ENCODE data around the gene ITPR1.

ITPR1 gene

DNA sequence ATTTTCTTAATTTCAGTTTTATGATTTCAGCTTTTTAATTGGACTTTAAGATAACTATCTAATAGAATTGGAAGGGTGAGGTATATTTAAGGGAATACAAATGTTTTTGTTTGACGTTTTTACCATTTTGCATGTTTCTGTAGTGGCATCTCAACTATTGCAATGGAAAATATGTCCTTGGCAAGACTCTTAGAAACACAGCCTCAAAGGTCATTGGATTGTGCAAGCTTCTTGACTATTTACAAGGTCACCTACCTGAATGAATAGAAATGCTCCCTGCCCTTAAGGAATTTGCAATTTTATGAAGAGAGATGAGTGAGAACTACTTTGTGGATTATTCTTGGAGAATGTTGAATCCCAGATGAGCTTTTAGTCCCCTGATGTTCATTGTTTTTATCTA, 43.1 kb downstream of the ITPR1 start:
- H3K36me3 ChIP-seq (ENCODE audit: control insufficient read depth in 2 of 2, insufficient read depth in 1 of 2, low read length in 2 of 2), result no peaks in the 10 kb centered on the region
- no peak overlapping the region for H3K27ac ChIP-seq (ENCODE audit: extremely low read depth, low read depth, low read length)
- peaks cover 21% of the 10 kb centered on the region for H3K4me1 ChIP-seq (ENCODE audit: control insufficient read depth, insufficient read depth, low read length)
- ChIA-PET POLR2A (no interaction called here), CTCF (interaction anchor here (0.5 to 0.6 kb wide), 2 partner anchors 97 to 233 kb away, joined by 3 read pairs; partner anchors contain the start of gene SETMAR)
- no peak overlapping the region for H3K4me3 ChIP-seq (ENCODE audit: low read depth, low read length)
- TF ChIP-seq ZNF248 (tag by site-specific recombination; IDR thresholded peaks at IDR 0.05) (no peak), SP3 (tag by site-specific recombination; IDR thresholded peaks at IDR 0.05) (no peak), ZBTB8A (tag by site-specific recombination; IDR thresholded peaks at IDR 0.05) (no peak), ZNF48 (tag by site-specific recombination; IDR thresholded peaks at IDR 0.05) (no peak)
- no peaks in the 10 kb centered on the region for H3K9me3 ChIP-seq (ENCODE audit: control insufficient read depth, insufficient read depth, low read depth, low read length)

DNA sequence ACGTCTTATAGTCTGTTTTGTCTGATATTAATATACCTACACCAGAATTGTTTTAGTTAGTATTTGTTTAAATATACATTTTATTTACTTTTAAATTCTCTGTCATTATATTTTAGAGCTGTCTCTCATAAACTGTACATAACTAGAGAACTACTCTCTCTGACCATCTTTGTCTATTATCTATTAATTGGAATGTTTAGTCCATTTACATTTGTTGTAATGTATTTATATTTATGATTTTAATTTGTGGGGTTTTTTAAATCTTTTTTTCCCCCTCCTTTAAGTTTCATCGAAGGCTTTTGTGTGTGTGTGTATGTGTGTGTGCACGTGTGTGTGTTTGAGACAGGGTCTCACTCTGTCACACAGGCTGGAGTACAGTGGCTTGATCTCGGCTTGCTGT, 47.1 kb downstream of the ITPR1 start:
- Histone ChIP-seq H3K4me1 (ENCODE audit: control insufficient read depth, insufficient read depth, low read length) (no peaks in the 10 kb centered on the region), H3K4me3 (ENCODE audit: low read depth, low read length) (no peak overlapping the region), H3K27ac (ENCODE audit: extremely low read depth, low read depth, low read length) (no peak overlapping the region), H3K36me3 (ENCODE audit: control insufficient read depth in 2 of 2, insufficient read depth in 1 of 2, low read length in 2 of 2) (no peaks in the 10 kb centered on the region), H3K9me3 (ENCODE audit: control insufficient read depth, insufficient read depth, low read depth, low read length) (no peaks in the 10 kb centered on the region)
- CTCF ChIA-PET, result no interaction called here
- POLR2A ChIA-PET, result no interaction called here
- TF ChIP-seq, protein P1, sequence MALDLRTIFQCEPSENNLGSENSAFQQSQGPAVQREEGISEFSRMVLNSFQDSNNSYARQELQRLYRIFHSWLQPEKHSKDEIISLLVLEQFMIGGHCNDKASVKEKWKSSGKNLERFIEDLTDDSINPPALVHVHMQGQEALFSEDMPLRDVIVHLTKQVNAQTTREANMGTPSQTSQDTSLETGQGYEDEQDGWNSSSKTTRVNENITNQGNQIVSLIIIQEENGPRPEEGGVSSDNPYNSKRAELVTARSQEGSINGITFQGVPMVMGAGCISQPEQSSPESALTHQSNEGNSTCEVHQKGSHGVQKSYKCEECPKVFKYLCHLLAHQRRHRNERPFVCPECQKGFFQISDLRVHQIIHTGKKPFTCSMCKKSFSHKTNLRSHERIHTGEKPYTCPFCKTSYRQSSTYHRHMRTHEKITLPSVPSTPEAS (tag by site-specific recombination; IDR thresholded peaks at IDR 0.05), result 0 out of 2 replicates have a peak, but pooled peaks have one; percentile 10
- no peak for TF ChIP-seq YY1 (tag by site-specific recombination; IDR thresholded peaks at IDR 0.05)

DNA sequence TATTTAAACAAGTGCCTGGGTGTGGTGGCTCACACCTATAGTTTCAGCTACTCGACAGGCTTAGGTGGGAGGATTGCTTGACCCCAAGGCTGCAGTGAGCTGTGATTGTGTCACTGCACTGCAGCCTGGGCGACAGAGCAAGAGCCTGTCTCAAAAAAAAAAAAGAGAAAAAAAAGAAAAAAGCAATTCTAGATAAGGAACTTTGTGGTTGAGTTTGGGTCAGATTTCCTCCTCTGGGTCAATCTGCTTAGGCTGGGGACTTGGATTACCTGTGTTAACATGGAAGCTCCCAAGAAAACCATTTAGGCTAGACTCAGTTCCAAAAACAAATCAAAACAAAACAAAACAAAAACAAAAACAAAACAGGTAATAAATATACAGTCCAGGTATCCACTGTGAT, 50.0 kb downstream of the ITPR1 start:
- H3K27ac ChIP-seq (ENCODE audit: extremely low read depth, low read depth, low read length), result no peak overlapping the region
- H3K4me1 ChIP-seq (ENCODE audit: control insufficient read depth, insufficient read depth, low read length), result no peaks in the 10 kb centered on the region
- POLR2A ChIA-PET, result no interaction called here
- no peak for TF ChIP-seq ZNF600 (tag by site-specific recombination; IDR thresholded peaks at IDR 0.05)
- TF ChIP-seq, protein P2, sequence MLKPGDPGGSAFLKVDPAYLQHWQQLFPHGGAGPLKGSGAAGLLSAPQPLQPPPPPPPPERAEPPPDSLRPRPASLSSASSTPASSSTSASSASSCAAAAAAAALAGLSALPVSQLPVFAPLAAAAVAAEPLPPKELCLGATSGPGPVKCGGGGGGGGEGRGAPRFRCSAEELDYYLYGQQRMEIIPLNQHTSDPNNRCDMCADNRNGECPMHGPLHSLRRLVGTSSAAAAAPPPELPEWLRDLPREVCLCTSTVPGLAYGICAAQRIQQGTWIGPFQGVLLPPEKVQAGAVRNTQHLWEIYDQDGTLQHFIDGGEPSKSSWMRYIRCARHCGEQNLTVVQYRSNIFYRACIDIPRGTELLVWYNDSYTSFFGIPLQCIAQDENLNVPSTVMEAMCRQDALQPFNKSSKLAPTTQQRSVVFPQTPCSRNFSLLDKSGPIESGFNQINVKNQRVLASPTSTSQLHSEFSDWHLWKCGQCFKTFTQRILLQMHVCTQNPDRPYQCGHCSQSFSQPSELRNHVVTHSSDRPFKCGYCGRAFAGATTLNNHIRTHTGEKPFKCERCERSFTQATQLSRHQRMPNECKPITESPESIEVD (tag by site-specific recombination; IDR thresholded peaks at IDR 0.05), result no peak
- no peak for TF ChIP-seq ZNF292 (tag by site-specific recombination; IDR thresholded peaks at IDR 0.05; ENCODE audit: borderline replicate concordance, low read depth)
- no peak for TF ChIP-seq SETDB1 (IDR thresholded peaks at IDR 0.05; ENCODE audit: insufficient read length, low read length)
- TF ChIP-seq ZNF426 (tag by site-specific recombination; IDR thresholded peaks at IDR 0.05), result no peak
- TF ChIP-seq SCRT1 (tag by site-specific recombination; IDR thresholded peaks at IDR 0.05; ENCODE audit: borderline replicate concordance), result no peak
- no peak for TF ChIP-seq ZNF555 (tag by site-specific recombination; conservative IDR thresholded peaks at IDR 0.05)
- no peak for TF ChIP-seq SP2 (tag by site-specific recombination; IDR thresholded peaks at IDR 0.05)
- TF ChIP-seq GLI4 (tag by site-specific recombination; IDR thresholded peaks at IDR 0.05), result no peak
- TF ChIP-seq, protein P3, sequence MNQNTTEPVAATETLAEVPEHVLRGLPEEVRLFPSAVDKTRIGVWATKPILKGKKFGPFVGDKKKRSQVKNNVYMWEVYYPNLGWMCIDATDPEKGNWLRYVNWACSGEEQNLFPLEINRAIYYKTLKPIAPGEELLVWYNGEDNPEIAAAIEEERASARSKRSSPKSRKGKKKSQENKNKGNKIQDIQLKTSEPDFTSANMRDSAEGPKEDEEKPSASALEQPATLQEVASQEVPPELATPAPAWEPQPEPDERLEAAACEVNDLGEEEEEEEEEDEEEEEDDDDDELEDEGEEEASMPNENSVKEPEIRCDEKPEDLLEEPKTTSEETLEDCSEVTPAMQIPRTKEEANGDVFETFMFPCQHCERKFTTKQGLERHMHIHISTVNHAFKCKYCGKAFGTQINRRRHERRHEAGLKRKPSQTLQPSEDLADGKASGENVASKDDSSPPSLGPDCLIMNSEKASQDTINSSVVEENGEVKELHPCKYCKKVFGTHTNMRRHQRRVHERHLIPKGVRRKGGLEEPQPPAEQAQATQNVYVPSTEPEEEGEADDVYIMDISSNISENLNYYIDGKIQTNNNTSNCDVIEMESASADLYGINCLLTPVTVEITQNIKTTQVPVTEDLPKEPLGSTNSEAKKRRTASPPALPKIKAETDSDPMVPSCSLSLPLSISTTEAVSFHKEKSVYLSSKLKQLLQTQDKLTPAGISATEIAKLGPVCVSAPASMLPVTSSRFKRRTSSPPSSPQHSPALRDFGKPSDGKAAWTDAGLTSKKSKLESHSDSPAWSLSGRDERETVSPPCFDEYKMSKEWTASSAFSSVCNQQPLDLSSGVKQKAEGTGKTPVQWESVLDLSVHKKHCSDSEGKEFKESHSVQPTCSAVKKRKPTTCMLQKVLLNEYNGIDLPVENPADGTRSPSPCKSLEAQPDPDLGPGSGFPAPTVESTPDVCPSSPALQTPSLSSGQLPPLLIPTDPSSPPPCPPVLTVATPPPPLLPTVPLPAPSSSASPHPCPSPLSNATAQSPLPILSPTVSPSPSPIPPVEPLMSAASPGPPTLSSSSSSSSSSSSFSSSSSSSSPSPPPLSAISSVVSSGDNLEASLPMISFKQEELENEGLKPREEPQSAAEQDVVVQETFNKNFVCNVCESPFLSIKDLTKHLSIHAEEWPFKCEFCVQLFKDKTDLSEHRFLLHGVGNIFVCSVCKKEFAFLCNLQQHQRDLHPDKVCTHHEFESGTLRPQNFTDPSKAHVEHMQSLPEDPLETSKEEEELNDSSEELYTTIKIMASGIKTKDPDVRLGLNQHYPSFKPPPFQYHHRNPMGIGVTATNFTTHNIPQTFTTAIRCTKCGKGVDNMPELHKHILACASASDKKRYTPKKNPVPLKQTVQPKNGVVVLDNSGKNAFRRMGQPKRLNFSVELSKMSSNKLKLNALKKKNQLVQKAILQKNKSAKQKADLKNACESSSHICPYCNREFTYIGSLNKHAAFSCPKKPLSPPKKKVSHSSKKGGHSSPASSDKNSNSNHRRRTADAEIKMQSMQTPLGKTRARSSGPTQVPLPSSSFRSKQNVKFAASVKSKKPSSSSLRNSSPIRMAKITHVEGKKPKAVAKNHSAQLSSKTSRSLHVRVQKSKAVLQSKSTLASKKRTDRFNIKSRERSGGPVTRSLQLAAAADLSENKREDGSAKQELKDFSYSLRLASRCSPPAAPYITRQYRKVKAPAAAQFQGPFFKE (tag by site-specific recombination; IDR thresholded peaks at IDR 0.05; ENCODE audit: borderline replicate concordance), result no peak
- no peaks in the 10 kb centered on the region for H3K36me3 ChIP-seq (ENCODE audit: control insufficient read depth in 2 of 2, insufficient read depth in 1 of 2, low read length in 2 of 2)
- no peak overlapping the region for H3K4me3 ChIP-seq (ENCODE audit: low read depth, low read length)
- no peaks in the 10 kb centered on the region for H3K9me3 ChIP-seq (ENCODE audit: control insufficient read depth, insufficient read depth, low read depth, low read length)
- CTCF ChIA-PET, result interaction anchor here (0.6 to 1.8 kb wide), 4 partner anchors 9 to 169 kb away, joined by 3 to 13 read pairs (median 6); no protein-coding TSS in a partner anchor

All from HEK293 (cell line).